ENCODE data around the gene GPR146.

GPR146 gene

DNA sequence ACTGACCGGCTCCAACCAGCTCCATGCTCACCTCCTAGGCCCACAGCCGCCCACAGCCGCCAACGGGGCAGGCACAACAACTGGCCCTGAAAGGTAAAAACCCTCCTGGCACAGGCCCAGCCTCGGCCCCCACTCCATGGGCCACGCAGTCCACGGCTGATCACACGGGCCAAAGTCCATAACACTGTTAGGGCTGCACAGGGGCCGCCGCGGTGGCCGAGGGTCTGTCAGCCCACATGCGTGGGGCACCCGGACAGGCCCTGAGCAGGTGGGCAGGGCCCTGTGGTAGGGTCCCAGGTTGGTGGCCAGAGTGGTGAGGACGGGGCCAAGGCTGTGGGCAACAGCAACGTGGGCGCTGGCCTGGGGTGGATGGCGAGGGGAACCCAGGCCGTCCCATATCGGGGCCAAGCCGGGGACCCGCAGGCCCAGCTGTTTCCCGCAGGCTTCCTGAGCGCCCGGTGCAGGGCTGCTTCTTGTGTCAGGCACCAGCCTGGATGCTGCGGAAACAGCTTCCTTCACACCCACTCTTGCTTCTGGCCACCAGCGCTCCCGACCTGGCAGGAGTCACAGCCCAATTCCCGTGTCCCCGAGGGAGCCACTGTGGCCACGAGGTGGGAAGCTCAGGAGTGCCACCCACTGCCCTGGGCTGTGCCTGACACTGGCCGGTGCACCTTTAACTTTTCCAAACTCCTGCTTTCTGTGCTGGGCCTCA, 32.2 kb upstream of the GPR146 start:
- no peak for DNase-seq

- DNase-seq, result no peak
Measured at GRCh38 chr7:1012716-1013095, 31.6 kb upstream of the GPR146 start.

- no peak for DNase-seq
Measured at GRCh38 chr7:1013581-1013980, 30.8 kb upstream of the GPR146 start.

DNA sequence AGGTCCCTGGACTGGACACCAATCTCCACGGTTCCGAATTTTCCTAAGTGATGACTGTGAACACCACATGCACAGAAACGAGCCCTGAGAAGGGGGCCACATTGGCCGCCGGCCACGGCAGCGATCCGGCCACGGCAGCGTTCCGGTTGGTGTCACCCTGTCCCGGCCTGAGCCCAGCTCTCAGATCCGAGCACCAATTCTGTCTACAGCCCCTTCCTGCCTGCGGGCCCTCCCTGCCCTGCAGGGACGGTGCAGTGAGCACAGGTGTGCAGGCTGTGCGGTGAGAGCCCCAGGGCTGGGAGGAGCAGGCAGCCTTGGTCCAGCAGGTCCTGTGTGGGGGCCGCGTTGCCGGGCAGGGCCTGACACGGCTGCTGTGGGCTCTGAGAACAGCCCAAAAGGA, 29.7 kb upstream of the GPR146 start:
- no peak for DNase-seq

DNA sequence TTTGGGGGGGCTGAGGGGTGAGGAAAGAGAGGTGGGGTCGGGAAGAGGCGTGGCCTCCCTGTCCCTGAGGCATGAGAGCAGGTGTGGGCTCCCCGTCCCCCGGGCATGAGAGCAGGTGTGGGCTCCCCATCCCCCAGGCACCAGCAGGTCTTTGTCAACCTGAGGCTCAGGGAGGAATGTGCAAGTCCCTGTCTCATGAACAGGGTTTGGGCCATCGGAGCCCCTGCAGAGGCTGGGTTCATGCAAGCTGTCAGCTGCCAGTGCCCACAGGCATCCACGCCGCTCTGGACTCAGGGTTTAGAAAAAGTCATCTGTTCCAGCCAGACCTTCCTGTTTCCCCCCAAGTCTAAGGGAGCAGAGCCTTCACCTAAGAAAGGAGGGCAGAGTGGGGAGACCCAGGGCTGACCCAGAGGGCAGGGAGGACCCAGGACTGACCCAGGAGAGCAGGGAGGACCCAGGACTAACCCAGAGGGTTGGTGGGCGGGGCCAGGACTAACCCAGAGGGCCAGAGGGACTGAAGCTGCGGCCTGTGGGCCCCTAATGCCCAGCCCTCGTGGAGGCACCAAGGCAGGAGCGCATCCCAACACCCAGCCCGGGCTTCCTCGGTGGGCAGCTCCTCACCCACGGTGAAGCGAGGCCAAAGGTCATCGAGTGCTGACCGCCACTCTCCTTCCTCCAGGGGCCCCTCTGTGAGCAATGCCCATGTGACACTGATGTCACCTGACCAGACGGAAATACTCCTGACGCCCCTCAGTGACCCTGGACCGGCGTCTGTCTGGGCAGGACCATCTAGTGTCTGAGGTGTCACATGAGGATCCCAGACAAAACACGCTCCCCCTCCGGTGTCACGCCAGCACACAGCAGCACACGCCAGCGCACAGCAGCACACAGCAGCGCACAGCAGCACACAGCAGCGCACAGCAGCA, 28.9 kb upstream of the GPR146 start:
- DNase-seq, result no peak

DNA sequence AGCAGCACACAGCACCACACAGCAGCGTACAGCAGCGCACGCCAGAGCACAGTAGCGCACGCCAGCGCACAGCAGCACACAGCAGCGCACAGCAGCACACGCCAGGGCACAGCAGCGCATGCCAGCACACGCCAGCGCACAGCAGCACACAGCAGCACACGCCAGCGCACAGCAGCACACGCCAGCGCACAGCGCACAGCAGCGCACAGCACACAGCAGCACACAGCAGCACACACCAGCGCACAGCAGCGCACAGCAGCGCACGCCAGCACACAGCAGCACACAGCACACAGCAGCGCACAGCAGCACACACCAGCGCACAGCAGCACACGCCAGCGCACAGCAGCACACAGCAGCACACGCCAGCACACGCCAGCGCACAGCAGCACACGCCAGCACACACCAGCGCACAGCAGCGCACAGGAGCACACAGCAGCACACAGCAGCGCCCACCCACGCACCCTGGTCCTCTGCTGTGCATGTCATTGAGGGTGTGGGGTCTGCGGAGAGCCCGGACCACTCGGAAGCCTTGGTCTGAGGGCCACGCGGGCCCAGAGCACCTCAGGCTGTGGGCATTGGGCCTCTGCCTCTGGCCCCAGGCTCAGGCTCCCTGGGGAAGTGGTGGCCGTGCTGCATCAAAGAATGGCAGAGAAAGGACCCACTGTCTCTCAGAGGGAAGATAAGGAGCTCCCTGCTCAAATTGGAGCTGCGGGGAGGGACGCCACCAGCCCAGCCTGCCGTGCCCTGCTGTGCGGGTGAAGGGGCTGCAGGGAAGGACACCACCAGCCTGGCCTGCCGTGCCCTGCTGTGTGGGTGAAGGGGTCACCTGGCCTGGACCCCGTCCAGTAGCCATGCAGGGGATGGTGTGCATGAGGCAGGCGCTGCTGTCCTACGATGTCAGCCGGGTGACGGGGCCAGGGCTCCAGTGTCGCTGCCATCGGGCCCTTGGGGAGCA, 27.5 kb upstream of the GPR146 start:
- no peak for DNase-seq

DNA sequence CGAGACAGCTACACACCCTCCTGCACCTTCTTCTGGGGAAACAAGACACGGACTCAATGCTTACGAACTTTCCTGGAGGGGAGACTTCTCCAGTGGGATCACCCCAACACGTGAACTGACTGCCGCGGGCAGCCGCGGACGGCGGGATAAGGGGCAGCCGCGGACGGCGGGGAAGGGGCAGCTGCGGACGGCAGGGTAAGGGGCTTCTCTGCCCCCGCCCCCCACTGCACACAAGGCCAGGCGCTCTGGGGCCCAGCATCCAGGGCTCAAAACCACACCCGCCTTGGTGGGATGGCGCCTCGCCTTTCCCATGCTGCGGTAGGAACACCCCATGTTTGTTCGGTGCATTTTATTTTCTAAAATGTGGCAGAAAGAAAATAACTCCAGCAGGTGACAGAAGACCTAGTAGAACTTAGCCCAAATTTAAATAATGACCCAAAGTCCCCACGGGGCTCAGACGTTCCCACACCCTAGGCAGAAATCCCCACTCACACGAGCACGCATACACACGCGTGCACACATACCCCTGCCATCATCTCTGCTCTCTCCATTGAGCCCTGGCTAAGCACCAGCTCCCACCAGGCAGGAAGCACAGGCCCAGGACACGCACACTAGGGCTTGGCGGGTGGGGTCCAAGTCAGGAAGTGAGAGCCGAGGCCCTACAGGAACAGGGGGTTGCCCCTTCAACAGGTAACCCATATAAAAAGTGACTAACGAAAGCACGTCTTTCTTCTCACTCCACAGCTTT, 26.6 kb upstream of the GPR146 start:
- no peak for DNase-seq

GRCh38 chr7:1018334-1018695, 26.0 kb upstream of the GPR146 start:
- DNase-seq, result no peak

DNA sequence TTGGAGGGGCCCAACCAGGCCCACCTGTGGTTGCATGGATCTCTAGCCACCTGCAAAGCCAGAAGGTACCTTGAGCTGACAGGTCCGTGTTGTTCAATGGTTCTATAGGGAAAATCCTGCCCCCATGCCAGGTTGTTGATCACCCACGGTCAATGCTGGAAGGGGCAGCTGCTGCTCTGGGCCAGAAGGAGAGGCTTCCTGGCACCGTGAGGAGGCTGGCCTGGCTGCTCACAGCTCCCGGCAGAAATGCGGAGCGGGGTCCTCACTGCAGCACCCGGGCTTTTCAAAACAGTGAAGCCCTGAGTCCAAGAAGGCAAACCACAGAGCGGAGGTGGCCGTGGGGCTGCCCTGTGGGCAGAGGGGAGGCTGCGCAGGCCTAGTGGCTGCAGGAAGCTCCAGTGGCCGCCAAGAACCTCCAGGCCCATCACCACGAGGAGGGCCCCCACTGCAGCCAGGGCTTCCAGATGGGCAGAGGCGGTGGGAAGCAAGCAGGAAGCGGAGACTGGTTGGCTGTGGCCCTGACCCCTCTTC, 25.0 kb upstream of the GPR146 start:
- DNase-seq, result no peak

GRCh38 chr7:1019789-1020610, 24.3 kb upstream of the GPR146 start:
- no peak for DNase-seq

GRCh38 chr7:1020849-1021251, 23.5 kb upstream of the GPR146 start:
- no peak for DNase-seq

DNA sequence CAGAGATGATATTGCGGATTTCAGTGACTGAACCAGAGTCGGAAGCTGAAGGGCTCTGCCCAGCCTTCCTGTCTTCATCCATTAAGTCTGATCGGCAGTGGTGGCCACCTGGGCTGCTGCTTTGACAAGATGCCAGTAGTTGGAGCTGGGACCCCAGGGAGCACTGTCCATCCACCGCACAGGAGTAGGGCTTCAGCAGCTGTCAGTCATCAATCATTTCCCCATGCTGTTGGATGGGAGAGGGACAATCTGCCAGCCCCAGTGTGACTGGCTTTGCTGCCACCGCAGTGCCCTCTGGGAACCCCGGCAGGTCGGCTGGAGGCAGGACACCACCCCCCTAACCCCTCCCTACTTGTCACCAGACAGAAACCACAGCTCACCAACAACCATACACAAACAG, 23.0 kb upstream of the GPR146 start:
- no peak for DNase-seq

DNA sequence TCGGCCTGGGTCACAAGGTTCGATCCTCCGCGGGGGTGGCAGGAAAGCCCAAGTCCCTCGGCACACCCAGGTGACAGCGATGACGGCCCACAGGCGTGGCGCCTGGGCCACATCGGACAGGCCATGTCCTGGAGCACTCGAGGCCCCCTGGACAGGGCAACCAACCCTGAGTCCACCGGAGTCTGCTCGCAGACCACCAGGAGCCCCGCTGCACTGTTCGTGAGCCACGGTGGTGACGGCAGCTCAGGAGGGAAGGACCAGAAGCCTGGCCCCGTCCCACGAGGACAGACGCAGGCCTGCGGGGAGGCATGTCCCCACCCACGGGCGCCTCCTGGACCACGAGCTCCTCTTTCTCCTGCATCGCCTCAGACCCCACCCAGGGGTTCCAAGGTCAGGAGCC, 22.4 kb upstream of the GPR146 start:
- DNase-seq, result no peak

DNA sequence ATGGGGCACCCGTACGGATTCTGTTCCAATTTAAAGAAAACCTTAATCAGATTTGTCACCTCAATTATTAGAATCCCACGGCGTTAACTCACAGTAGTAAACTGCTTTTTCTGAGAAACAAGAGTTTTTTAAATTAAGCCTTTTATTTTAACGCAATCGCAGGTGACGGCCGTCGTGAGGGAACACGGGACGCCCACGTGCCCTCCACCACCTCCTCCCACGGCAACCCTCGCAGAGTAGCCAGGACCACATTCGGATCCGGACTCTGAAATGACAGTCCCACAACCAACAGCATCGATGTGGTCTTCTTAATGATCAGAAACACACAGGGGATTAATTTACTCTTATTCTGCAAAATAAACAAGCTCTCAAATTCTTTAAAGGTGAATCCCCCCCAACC, 22.0 kb upstream of the GPR146 start:
- no peak for DNase-seq

DNA sequence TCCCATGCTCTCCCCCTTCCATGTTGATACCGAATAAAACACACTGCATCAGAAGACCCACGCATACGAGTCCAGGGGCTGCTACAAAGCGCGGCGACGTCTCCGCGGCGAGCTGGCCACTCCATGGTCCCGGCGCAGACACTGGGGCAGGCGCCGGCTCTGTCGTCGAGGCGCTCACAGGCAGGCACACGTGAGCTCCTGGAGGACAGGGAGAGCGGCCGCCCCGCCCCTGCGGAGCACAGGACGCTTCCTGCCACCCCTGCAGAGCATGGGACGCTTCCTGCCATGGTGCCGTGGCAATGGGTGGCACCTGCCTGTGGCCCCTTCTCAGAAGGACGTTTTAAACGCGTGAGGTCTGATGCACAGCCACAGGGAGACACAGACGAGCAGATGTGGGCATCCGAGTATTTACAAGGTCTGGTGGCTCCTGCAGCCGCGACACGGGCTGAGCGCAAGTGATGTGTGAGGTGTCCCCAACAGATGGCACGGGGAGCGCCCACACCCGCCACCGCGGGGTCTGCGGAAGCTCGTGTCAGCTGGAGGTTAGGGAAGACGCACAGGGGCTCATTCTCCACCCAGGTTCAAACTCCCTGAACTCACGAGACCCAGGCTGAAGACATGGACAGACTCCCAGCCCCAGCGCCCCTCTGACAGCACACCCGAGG, 21.4 kb upstream of the GPR146 start:
- no peak for DNase-seq

DNA sequence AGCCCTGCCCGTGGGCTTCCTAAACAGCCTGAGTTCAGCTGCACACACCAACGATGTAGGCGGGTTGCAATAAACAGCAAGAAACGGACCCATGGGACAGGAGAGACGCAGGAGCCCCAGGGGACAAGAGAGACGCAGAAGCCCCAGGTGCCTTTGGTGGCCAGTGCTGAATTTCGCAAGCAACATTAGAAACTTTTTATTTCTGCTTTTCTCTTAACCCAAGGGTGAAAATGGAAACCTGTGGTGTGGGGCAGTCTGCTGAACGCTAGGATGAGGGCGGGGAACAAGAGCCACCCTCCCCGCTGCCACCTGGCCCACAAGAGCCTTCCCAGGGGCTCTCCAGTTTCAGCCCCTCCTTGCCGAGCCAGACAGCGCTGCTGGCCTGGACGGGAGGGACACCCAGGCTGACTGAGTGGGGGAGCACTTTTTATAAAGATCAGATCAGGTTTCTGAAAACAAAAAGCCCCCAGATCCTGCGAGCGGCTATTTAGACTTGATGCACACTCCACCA, 20.0 kb upstream of the GPR146 start:
- no peak for DNase-seq

- DNase-seq, result no peak
Measured at GRCh38 chr7:1024876-1025742, 19.2 kb upstream of the GPR146 start.

GRCh38 chr7:1025743-1026581, 18.4 kb upstream of the GPR146 start:
- no peak for DNase-seq

All from stimulated activated CD4-positive, alpha-beta T cell treated with anti-CD3 and anti-CD28 coated beads, Interleukin-1b, Interleukin-23, amount 100 ng/mL, for 48 hours (primary cell).